GM21528 (cell line): ENCODE measurements around the gene CRPPA.
"Not testable (repeated sequence)": the region's sequence is repeated elsewhere in the genome, so short reads cannot be mapped to it uniquely, and the experiment has no call there.

ENCODE experiments used
- ATAC-seq: cut with Tn5 transposase; IDR thresholded peaks from one replicate; pipeline ENCODE4 v1.9.1; 2021; ENCODE audit warnings: mild to moderate bottlenecking, moderate library complexity; ENCODE audit not compliant: unreplicated experiment, low FRiP score

CRPPA gene

DNA sequence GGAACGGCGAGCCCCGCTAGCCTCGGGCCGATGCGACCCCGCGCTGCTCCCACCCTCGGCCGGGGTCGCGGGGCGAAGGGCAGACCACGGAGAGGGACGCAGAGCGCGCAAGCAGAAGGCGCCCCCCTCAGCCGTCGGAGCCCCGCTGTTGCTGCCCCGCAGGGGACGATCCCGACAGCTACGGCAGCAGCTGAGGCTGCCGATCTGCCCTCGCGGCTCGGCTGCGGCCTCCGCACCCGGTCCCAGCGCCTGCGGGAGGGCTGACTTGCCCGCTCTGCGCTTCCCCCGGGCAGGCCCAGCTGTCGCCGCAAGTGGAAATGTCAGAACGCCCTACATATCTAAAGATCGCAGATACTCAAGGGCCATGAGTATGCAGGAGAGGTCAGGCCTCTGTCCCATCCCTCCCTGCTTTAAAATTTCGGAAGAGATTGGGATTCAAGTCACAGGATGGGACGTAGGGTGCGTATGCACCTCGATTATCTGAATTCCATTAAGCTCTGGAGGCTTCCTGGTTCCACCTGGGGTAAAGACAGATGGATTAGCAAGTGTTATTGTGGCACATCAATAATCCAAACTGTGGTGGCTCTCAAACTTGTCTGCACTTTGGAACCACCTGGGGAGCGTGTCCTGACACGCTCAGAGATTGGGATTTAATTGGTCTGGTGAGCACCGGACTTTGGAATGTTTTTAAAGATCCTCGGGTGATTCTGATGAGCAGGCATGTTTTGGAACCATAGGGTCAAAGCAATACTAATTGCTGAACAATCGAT, at the start of gene CRPPA:
Gene CRPPA (minus strand): TSS at position 206 of the 770 bp plus-strand sequence. CDS start 216 bp downstream, outside the sequence.
- ATAC-seq, result peak; percentile 36

DNA sequence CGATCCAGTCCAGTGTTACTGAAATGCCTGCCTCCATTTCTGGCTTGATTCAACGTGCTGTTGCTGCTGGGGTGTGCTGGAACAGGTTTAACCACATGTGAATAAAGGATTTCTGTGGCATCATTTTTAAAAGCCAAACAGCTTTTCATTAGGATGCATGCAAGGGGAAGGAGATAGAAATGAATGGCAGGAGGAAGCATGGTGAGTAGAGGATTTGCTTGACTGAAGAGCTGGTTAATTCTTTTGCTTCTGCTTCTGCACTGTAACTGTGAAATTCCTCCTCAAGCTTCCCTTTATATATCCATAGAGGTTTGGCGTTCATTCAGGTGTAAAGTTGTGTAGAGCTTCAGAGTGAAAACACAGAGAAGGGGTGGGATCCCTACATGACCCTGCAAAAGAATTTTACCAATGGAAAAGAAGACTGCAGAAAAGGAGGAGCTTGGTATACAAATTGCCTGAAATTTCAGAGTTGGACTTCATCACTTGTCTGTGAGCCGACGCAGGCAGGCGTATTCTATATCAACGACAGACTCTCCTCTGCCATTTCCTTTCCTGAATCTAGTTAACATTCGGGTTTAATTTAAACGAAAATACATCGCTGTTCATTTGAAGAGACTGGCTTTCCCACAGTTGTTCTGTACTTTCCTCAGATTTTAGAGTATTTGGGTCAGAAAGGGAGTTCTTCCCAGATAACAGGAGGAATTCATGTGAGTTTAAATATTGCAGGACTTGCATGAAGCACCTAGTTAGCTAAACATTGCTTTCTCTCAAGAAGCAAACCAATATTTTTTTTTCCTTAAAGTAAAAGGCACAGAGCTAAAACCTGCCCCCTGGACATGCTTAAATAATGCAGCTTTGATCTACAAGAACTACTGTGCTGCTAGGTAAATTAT, 44.4 kb upstream of the CRPPA start, which contains the start of gene SOSTDC1:
Gene SOSTDC1 (minus strand): TSS at position 270 of the 893 bp plus-strand sequence. CDS start 70 bp downstream, at position 200.
- ATAC-seq, result no peak

DNA sequence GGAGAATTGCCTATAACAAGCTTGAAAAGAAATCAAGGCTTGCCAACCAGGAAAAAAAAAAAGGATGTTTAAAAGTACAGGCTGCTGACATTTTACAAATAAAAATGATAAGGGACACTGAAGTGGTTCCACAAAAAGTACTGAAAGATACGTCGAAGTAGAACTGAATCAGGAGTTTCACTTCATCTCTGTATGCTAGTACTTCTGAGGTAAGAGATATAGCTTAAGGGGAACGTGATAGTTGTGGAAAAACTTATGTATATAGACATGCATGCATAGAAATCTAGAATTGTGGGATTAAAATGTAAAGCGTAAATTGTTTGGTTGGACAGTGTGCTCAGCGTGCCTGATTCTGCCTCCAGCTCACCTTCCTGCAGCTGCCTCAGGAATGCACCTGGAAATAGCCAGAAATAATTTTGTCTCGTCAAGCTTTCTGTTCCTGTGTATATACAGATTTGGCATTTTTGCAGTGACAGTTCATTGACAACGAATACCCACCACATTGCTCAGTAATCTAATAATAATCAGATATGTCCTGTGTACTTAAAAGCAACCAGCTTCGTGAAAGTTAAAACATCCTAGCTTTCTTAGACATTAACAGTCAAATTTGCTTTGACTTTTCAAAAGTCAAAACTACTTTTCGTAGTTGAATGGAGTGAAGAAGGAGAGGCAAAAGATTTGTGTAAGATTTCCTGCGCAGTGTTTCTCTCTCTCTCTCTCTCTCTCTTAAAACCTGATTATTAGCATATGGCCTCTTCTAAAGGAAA, 42.8 kb upstream of the CRPPA start:
- no peak for ATAC-seq

DNA sequence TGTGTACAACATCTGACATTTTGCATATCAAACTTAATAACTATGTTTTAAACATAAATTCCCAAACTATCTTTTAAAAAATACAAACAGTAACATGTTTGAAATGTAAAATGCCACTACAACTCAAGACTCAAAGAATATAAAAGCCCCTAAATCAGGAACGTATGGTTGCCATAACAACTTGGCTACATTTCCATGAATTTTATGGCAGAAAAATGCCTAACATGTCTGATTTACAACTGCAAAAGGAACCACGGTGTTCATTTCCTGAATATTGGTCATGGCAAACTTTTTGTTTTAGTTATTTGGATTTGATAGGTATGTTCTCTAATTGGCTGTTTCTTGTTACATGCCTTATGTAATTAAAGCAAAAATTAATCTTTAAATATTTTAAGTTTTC, 42.2 kb upstream of the CRPPA start:
- ATAC-seq, result no peak

DNA sequence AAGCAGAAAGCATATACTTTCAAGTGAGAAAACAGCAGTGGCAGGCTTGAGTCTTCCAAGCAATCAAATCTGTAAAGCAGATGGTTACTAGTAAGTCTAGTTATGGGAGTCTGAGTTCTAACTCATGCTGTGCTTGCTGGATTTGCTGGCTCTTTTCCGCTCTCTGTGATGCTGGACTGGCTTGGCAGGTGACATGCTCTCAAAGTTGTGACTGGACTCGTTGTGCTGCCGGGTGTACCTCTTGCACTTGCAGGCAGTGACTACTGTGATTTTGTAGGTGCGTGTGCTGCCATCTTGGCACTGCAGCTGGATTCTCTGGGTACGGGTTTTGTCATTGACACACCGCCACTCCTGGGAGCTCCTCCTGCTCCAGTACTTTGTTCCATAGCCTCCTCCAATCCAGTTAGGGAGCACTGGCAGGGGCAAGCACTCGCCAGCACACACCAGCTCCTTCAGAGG, 41.1 kb upstream of the CRPPA start:
- ATAC-seq, result no peak

DNA sequence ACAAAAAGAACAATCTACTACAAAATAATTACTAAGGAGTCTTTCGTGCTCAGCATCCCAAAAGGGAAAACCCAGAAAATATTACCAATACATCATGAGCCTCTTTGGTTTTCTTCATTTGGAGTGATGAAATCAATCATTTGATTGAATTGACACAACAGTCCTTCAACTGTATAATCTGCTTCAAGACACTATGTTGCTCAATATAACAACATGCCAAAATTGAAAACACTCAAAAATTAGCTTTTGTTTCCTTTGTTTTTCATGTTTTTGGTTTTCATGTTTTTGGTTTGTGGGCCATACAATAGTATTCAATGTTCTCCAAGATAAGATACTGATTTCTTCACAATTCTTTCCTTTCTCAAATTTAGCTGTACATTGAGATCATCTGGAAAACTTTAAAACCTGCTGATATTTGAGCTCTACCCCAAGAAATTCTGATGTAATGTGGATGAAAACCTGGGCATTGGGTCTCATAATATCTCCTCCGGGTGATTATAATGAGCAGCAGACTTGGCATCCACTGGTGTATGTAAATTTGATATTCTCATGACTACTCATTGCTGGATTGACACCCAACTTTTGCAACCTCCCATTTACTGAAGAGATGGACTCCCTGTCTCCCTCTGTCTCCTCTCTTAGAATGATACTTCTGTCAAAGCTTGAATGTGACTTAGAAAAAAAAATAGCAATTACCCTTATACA, 39.6 kb upstream of the CRPPA start:
- ATAC-seq, result no peak

DNA sequence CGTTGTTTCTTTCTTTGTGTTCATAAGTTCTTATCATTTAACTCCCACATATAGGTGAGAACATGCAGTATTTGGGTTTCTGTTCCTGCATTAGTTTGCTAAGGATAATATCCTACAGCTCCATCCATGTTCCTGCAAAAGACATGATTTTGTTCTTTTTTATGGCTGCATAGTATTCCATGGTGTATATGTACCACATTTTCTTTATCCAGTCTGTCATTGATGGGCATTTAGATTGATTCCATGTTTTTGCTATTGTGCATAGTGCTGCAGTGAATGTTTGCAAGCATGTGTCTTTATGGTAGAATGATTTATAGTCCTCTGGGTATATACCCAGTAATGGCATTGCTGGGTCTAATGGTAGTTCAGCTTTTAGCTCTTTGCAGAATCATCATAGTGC, 35.0 kb upstream of the CRPPA start:
- not testable (repeated sequence) for ATAC-seq

DNA sequence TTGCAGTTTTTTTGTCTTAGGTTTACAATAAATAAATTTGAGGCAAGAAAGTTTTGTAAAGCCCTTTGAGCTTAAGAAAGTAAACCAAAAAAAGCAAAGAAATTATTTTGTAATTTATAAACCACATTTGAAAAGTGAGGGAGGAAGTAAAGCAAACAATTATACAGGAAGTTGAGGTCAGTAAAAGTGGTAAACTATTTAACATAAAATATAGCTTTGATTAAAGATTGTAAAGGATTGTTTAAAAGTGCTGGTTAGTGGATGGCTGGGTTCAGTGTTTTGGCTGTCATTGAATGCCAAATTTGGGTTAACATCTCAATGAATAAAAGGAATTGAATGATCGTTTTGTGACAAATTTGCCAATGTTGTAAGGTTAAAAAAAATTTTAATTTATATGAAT, 34.3 kb upstream of the CRPPA start:
- ATAC-seq, result no peak

DNA sequence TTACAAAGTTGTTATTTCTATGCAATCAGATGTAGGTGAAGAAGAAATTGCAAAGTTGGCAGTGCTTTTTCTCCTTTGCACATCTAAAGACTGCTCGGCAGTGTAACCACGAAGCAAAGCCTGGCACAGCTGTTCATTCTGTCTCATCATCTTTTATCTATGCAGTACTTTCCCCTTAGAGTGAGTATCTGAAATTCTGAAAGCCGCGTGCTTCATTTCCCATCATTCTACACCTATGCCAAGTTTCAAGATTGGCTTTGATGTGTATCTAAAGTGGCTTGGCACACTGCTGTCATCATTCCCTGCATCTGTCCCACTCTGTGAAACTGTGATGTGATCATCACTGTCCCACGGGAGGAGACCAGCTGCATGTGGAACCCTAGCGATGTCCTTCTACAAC, 29.0 kb upstream of the CRPPA start:
- no peak for ATAC-seq

DNA sequence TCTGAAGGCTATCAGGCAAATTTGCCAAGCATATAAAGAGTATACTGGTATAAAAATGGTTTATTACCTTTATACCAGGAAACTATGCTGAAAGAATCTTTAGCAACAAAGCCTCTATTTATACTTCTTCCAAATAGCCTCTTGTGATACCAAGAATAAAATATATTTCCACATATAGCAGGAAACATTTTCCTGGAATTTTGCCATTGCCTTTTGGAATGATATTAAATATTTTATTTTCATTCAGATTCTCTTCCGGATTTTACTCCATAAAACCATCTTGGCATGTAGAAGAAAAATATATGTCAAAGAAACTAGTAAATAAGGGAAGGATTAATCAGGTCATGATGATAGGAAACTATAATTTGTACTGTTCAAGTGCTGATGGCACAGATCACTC, 26.5 kb upstream of the CRPPA start:
- ATAC-seq, result no peak

DNA sequence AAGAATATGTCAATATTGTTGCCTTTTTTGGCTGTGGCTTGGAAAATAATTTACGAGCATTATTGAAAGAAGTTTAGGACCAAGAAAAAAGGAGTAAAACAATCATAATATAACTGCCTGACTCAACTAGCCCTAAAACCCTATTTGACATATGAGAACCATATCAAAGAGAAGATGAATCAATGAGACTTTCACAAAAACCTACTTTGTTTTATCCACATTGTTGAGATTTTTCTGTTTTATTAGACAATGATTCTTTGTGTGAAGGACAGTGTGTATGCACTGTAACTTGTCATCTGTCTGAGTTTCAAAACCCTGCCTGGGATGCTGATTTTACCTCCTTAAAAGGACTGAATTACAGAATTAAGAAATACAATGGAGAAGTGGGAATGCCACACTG, 25.2 kb upstream of the CRPPA start:
- no peak for ATAC-seq

DNA sequence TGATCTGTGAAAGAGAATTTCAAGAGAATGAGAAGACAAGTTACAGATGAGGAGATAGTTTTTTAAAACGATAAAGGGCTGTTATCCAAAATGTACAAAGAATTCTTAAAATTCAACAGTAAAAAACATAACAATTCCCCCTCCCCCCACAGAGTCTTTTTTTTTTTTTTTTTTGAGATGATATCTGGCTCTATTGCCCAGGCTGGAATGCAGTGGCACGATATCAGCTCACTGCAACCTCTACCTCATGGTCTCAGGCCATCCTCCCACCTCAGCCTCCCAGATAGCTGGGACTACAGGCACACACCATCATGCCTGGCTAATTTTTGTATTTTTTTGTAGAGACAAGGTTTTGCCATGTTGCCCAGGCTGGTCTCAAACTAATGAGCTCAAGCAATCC, 22.5 kb upstream of the CRPPA start:
- not testable (repeated sequence) for ATAC-seq

DNA sequence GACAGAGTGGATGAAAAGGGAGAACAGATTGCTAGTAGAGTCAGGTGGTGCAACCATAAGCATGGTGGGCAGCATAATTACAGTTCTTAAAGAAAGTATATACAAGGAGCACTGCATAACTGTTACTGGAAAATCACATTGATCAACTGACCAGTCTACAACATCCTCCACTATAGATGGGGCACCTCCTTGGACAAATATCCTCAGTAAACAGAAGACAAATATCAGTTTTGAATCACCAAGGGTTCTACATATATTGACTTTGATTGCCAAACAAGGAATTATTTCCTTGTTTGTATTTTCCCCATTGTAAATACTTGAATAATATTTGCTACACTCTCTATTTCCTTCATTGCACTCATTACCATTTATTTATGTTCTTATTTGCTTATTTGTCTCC, 17.6 kb upstream of the CRPPA start:
- no peak for ATAC-seq

DNA sequence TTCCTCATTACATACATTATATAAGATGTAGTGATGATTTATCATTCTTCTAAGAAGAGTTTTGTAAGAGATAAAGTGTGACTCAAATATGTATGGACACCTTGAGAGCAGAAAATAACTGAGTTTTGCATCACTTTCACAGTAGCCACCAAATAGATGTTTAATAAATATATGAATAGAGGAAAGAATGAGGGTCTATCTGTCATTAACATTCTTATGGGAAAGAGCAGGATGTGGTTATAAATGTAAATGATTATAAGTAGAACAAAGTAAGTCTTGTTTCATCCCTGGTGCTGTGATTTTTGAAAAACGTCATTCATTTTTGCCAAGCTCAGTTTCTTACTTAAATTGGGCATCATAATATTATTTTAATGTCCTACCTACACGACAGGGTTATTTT, 15.0 kb upstream of the CRPPA start:
- ATAC-seq, result no peak

DNA sequence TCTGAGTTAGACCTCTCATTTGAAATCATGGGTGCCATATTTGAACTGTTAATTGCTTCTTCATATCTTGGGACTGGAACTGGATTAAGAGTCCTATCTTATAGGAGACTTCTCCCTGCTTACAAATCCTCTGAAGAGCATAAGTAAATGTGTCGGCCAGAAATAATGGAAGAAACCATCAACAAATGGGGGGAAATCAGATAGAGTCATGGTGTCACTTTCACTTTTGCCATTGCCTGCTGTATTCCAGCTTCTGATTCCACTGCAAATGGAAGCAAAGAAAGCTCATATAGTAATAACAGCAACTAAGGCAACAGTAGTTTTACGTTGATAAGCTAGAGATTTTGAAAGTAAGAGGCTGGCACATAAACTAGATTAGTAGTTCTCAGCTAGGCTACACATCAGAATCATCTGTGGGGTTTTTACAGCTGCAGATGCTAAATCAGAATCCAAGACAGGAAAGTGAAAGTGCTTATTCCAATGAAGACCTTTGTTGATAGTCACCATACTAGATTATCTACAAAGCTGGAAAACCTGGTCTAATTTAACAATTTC, 12.3 kb upstream of the CRPPA start:
- no peak for ATAC-seq

DNA sequence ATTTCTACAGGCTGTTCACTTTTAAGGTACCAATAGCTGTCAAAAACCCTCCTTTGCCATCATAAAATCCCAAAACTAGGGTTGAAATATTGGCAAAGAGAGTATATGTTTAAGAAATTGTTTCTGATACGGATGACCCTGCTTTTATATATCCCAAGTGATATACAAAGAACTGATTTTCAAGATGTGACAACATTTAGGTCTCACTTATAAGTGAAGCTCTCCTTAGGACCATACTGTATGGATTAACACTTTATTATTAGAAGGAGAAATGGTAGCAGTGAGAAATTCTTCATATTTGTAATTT, 11.0 kb upstream of the CRPPA start:
- no peak for ATAC-seq

DNA sequence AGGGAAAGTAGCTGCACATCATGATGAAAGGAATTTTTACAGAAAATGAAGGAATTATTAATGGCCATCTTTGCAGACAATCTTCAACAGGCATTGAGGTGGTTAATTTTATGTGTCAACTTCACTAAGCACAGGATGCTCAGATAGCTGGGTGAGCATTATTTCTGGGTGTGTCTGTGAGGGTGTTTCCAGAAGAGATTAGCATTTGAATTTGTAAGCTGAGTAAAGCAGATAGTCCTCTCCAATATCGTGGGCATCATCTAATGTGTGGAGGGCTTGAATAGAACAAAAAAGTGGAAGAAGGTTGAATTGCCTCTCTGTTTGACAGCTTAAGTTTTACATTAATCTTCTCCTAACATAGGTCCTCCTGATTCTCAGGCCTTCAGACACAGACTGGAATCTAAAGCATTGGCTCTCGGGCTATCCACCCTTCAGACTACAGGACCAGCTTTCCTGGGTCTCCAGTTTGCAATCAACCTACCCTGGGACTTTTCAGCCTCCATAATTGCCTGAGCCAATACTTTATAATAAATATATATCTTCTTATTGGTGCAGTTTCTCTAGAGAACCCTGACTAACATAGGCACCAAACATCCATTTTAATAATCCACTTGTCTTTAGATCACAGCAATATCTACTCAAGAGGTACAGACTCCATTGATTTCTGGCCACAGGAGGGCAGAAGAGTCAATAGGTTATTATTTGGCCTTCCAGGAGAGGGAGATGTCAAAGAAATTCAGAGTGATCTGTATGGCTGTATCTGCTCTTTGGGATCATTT, 10.5 kb upstream of the CRPPA start:
- ATAC-seq, result no peak

DNA sequence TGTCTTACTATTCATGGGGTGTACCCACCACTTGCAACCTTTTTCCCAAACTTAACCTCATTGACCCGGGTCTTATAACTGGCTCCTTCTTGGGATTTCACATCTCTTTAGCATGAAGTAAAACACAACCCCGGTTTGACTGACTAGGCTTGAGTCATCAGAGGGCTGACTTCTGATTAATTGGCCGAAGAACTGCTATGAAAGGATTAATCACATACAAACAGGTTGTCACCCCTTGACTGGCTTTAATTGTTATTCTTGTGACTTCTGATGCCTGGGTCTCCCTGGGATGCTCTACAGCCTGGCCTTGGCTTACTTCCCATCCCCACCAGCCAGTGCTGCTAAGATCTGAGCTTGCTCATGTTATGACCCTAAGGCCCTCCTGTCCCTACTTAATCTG, 8.8 kb upstream of the CRPPA start:
- ATAC-seq, result no peak

DNA sequence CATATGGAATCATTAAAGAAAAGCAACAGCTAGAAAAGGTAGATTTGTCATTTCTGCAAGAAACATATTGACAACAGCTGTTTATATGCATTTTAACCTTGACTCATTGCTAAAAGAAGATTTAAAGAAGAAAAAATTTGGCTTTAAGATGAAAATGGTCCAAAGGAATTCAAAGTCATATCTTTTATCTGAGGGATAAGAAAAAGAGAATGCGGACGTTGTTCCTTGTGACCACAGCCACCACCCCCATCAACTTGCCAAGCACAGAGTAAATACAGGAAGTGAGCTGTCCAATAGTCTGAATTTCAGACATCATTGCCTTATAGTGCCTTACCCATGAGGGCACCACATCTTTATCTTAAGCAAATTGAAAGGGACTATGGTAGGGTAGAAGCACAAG, 7.3 kb upstream of the CRPPA start:
- no peak for ATAC-seq
